GM18499 (cell line): ENCODE measurements around the gene C12orf54.
"Not testable (repeated sequence)": the region's sequence is repeated elsewhere in the genome, so short reads cannot be mapped to it uniquely, and the experiment has no call there.

ENCODE experiments used
- ATAC-seq: cut with Tn5 transposase; IDR thresholded peaks from one replicate; pipeline ENCODE4 v1.9.1; 2021; ENCODE audit warnings: moderate number of reproducible peaks; ENCODE audit not compliant: insufficient read depth, unreplicated experiment

The C12orf54 gene

DNA sequence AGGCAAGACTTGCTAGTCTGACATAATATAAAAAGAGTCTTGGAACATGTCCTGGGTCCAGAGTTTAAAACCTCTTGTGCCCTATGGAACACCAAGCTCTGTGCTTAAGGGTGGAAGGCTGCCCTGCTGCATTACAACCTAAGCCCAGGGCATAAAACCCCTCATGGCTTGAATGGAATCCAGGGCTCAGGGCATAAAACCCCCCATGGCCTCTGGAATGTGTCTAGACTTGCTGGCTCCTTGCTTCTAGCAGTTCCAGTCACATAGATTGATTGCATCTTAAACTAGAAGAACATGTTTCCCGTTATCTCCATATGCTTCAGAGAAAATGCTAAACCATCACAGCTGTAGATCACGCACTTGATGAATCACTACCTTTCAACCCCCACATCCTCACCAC lies 24.5 kb downstream of the C12orf54 start:
- ATAC-seq = not testable (repeated sequence)

- ATAC-seq = no peak
These were observed 26.7 kb downstream of the C12orf54 start for GRCh38 chr12:48508987-48509386.

GRCh38 chr12:48510111-48510510 lies 27.8 kb downstream of the C12orf54 start:
- ATAC-seq = no peak

DNA sequence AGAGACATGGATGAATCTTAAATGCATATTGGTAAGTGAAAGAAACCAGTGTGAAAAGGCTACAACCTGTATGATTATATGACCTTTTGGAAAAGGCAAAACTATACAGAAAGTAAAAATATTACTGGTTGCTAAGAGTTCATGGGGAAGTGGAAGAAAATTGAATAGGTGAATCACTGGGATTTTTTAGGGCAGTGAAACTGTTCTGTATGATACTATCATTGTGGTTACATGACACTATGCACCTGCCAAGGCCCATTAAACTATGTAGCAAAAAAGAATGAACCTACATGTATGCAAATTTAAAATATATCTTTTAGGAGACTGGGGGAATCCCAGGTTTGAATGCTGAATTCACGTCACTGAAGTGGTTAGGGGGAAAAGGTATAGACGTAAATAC lies 30.6 kb downstream of the C12orf54 start:
- peak; percentile 92 for ATAC-seq

DNA sequence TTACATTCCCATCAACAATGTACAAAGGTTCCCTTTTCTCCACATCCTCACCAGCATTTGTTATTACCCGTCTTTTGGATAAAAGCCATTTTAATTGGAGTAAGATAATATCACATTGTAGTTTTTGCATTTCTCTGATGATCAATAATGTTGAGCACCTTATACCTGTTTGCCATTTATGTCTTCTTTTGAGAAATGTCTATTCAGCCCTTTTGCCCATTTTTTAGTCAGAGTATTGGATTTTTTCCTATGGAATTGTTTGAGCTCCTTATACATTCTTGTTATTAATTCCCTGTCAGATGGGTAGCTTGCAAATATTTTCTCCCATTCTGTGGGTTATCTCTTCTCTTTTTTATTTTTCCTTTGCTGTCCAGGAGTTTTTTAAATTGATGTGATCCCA lies 32.4 kb downstream of the C12orf54 start:
- ATAC-seq = no peak

- ATAC-seq = not testable (repeated sequence)
These were observed 38.1 kb downstream of the C12orf54 start for GRCh38 chr12:48520381-48520780.

DNA sequence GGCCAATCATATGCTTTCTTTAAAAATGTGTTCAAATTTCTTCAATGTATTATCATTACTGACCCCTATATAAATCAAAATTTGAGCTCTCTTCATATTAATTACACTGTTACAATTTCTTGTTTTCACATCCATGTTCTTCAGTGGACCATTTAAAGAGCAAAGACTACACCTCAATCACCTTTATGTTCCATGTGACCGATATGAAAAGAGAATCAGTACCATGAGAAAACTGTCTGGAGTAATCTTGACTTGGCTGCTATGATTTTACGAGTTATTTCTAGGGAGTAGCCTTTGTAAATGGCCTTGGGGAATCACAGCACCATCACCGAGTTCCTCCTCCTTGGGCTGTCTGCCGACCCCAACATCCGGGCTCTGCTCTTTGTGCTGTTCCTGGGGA lies 43.0 kb downstream of the C12orf54 start, which contains the start of gene OR8S1:
Gene OR8S1 (plus strand): TSS at position 301 of the 400 bp plus-strand sequence. CDS start 0 bp downstream, at position 301.
- ATAC-seq = no peak

DNA sequence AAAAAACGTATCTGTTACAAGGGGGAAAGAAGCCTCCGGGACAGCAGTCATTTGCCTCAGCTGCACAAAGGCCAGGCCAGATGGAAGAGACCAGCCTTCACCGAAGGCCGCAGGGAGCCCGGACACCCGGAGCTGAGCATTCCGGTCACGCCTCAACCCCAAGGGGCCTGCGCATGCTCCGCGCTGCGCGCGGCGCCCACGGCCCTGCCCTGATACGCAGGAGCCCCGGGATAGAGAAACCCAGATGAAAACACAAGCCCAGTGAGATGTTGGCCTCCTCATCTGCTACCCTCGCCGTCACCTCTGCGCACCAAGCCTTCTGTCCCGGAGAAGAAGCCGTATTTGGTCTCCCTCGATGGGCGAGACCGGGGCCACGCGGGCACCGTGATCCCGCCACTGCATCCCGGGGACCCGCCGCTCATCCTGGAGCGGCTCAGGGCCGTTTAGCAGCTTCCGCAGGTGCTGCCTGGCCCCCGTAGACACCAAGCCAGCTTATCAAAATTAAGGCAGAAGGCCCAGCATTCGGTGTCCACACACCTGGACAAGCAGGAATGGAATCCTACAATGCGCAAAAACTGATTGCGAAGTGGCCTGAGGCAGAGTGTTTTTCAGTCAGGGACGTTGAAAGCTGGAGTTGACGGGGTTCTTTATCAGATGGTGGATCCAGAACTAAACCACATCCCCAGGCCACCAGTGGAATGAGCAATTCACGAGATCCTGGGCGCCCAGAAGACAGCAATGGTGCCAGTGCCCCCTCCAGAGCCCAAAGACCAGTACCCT lies 45.8 kb downstream of the C12orf54 start:
- no peak for ATAC-seq

GRCh38 chr12:48532601-48533000 lies 50.3 kb downstream of the C12orf54 start:
- no peak for ATAC-seq

- no peak for ATAC-seq
These were observed 54.3 kb downstream of the C12orf54 start for GRCh38 chr12:48536602-48537001.

DNA sequence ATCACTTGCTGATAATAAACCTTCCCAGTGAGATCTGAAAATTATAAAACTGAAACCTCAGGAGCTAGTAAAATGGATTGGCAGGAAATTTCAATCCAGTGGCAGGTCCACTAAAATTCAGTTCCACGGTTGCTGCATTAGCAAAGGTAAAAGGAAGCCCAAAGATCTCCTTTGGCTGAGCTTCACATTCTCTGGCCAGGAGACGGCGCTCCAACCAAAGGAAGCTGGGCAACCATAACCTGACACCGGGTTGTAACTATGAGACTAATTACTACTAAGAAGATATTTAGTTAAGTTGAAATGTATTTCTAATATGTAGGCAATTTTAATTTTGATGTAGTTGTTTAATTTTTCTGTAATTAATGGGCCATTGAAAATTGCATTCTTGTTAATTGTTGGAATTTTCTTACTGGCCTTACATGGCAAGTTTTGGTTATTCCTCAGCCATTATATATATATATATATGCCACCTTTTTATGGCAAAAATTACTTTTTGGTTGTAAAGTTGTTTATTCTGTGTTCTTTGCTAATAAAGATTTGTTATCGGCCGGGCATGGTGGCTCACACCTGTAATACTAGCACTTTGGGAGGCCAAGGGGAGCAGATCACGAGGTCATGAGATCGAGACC lies 60.1 kb downstream of the C12orf54 start:
- no peak for ATAC-seq

- no peak for ATAC-seq
These were observed 63.7 kb downstream of the C12orf54 start for GRCh38 chr12:48545833-48546469.
